ENCODE data around the gene ZSWIM6. TPM values are rescaled to one million over a fixed set of nuclear protein-coding genes. Genes with fewer than 3 reads are reported as not detected.

Gene ZSWIM6
- total RNA-seq, 1 experiment from 2014 or later, result 10.0 TPM

- H3K9me3 ChIP-seq, result no peaks in the 10 kb centered on the region
- no TSS peak for BruUV-seq (replicated peaks)
- H3K27me3 ChIP-seq (replicated peaks; ENCODE audit: control insufficient read depth, insufficient read depth, low read length), result no peaks in the 10 kb centered on the region
- CTCF ChIA-PET, result interaction anchor here (0.5 kb wide), 1 partner anchor 44 kb away, joined by 3 read pairs; no protein-coding TSS in a partner anchor
- intact Hi-C loops (cut with micrococcal nuclease; ENCODE audit: unreplicated experiment), result no loop called here
- peak overlapping the region; percentile 79 for H3K4me3 Mint-ChIP-seq (ENCODE audit: unreplicated experiment)
- POLR2A ChIA-PET, result no interaction called here
- no peaks in the 10 kb centered on the region for H3K9me3 Mint-ChIP-seq (ENCODE audit: unreplicated experiment)
- no peak for DNase-seq
- no peak overlapping the region for H3K27ac Mint-ChIP-seq (ENCODE audit: unreplicated experiment)
- no peaks in the 10 kb centered on the region for H3K36me3 ChIP-seq (ENCODE audit: control insufficient read depth, insufficient read depth, low read length)
- H3K4me1 ChIP-seq, result no peaks in the 10 kb centered on the region
- no peak for TF ChIP-seq CTCF (IDR thresholded peaks at IDR 0.05; ENCODE audit: insufficient read depth in 1 of 2, low read depth in 1 of 2, low read length in 1 of 2, severe bottlenecking in 1 of 2, unreplicated experiment in 1 of 2)
- H3K27me3 Mint-ChIP-seq (ENCODE audit: insufficient read depth, unreplicated experiment), result no peaks in the 10 kb centered on the region
- no peak overlapping the region for H3K4me3 ChIP-seq (ENCODE audit: low read depth, low read length)
- H3K4me1 Mint-ChIP-seq (ENCODE audit: low read depth, unreplicated experiment), result peaks cover 23% of the 10 kb centered on the region
- peaks cover 10% of the 10 kb centered on the region for H3K36me3 Mint-ChIP-seq (ENCODE audit: insufficient read depth, unreplicated experiment)
Observed at GRCh38 chr5:61327760-61328753, 4.0 kb upstream of the ZSWIM6 start.

DNA sequence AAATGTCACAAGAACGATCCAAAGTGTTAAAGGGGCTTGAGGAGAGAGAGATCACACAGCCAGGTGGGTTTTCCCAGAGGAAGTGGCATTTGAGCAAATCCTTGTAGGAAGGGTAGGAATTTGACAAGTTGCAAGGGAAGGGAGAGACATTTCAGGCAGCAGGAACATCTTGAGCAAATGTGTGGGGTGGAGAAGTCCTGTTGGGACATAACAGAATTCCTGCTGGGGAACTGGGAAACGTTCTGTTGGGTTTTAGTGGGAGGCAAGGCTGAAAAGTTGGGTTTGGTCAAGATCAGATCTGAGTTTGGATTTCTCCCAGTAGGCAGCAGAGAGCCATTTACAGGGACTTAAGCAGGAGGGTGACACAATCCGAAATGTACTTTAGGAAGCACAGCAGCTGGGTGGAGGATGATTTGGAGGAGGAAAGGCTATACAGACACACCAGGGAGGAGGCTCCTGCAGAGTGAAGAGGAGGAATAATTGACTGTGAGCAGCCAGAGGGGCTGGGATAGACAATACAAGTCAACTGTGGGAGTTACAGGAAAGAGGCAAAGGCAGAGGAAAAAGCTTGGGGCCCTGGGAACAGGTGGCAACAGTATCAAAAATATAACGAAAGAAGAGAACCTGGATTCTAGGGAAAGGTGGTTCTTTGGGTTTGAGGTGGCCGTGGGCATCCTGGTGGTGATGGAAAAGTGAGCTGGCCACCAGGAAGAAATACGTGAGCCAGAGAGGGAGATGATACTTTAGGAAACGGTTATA is 3.1 kb upstream of the ZSWIM6 start:
- DNase-seq, result no peak
- Mint-ChIP-seq H3K4me1 (ENCODE audit: low read depth, unreplicated experiment) (peaks cover 25% of the 10 kb centered on the region), H3K9me3 (ENCODE audit: unreplicated experiment) (no peaks in the 10 kb centered on the region), H3K36me3 (ENCODE audit: insufficient read depth, unreplicated experiment) (peaks cover 19% of the 10 kb centered on the region), H3K27ac (ENCODE audit: unreplicated experiment) (peak overlapping the region; percentile 42), H3K27me3 (ENCODE audit: insufficient read depth, unreplicated experiment) (no peaks in the 10 kb centered on the region), H3K4me3 (ENCODE audit: unreplicated experiment) (peak overlapping the region; percentile 79)
- no TSS peak for BruUV-seq (replicated peaks)
- Histone ChIP-seq H3K9me3 (no peaks in the 10 kb centered on the region), H3K4me3 (ENCODE audit: low read depth, low read length) (no peak overlapping the region), H3K4me1 (no peaks in the 10 kb centered on the region), H3K36me3 (ENCODE audit: control insufficient read depth, insufficient read depth, low read length) (no peaks in the 10 kb centered on the region), H3K27me3 (replicated peaks; ENCODE audit: control insufficient read depth, insufficient read depth, low read length) (no peaks in the 10 kb centered on the region)
- CTCF ChIA-PET, result no interaction called here
- intact Hi-C loops (cut with micrococcal nuclease; ENCODE audit: unreplicated experiment), result no loop called here
- no peak for TF ChIP-seq CTCF (IDR thresholded peaks at IDR 0.05; ENCODE audit: insufficient read depth in 1 of 2, low read depth in 1 of 2, low read length in 1 of 2, severe bottlenecking in 1 of 2, unreplicated experiment in 1 of 2)
- POLR2A ChIA-PET, result no interaction called here

GRCh38 chr5:61329550-61330128 is 2.4 kb upstream of the ZSWIM6 start:
- ChIA-PET CTCF (no interaction called here), POLR2A (interaction anchor here (0.6 kb wide), 1 partner anchor 75 kb away, joined by 4 read pairs; no protein-coding TSS in a partner anchor)
- Mint-ChIP-seq H3K9me3 (ENCODE audit: unreplicated experiment) (no peaks in the 10 kb centered on the region), H3K4me1 (ENCODE audit: low read depth, unreplicated experiment) (peaks cover 31% of the 10 kb centered on the region), H3K4me3 (ENCODE audit: unreplicated experiment) (peak overlapping the region; percentile 79), H3K36me3 (ENCODE audit: insufficient read depth, unreplicated experiment) (peaks cover 26% of the 10 kb centered on the region), H3K27me3 (ENCODE audit: insufficient read depth, unreplicated experiment) (no peaks in the 10 kb centered on the region), H3K27ac (ENCODE audit: unreplicated experiment) (peak overlapping the region; percentile 42)
- intact Hi-C loops (cut with micrococcal nuclease; ENCODE audit: unreplicated experiment), result loop anchor here (1.0 to 10.0 kb wide), 4 partner anchors 52 to 655 kb away; no protein-coding TSS in a partner anchor
- H3K4me3 ChIP-seq (ENCODE audit: low read depth, low read length), result peak overlapping the region; percentile 100
- no peaks in the 10 kb centered on the region for H3K36me3 ChIP-seq (ENCODE audit: control insufficient read depth, insufficient read depth, low read length)
- no peak for DNase-seq
- no peaks in the 10 kb centered on the region for H3K9me3 ChIP-seq
- TF ChIP-seq CTCF (IDR thresholded peaks at IDR 0.05; ENCODE audit: insufficient read depth in 1 of 2, low read depth in 1 of 2, low read length in 1 of 2, severe bottlenecking in 1 of 2, unreplicated experiment in 1 of 2), result no peak
- no TSS peak for BruUV-seq (replicated peaks)
- no peaks in the 10 kb centered on the region for H3K27me3 ChIP-seq (replicated peaks; ENCODE audit: control insufficient read depth, insufficient read depth, low read length)
- no peaks in the 10 kb centered on the region for H3K4me1 ChIP-seq

All from Caco-2 (cell line).